Endothelial cell (in vitro differentiated cells): Measurements from ENCODE around the gene RIBC2. TPM values are rescaled to one million over a fixed set of nuclear protein-coding genes. Genes with fewer than 3 reads are reported as not detected.
"Not testable (repeated sequence)": the region's sequence is repeated elsewhere in the genome, so short reads cannot be mapped to it uniquely, and the experiment has no call there.

ENCODE experiments used
- DNase-seq: peaks from one replicate; pipeline ENCODE4 v3.0.0; 2021; ENCODE audit warnings: low spot score
- H3K27ac Mint-ChIP-seq: one replicate; pipeline ENCODE4 v1.8.0; 2021; ENCODE audit warnings: mixed read lengths, inconsistent platforms; ENCODE audit not compliant: unreplicated experiment
- H3K27me3 Mint-ChIP-seq: one replicate; pipeline ENCODE4 v1.8.0; 2021; ENCODE audit warnings: mild to moderate bottlenecking, moderate library complexity, mixed read lengths, inconsistent platforms; ENCODE audit not compliant: unreplicated experiment
- H3K36me3 Mint-ChIP-seq: one replicate; pipeline ENCODE4 v1.8.0; 2021; ENCODE audit warnings: mild to moderate bottlenecking, low read depth, mixed read lengths, inconsistent platforms; ENCODE audit not compliant: unreplicated experiment
- H3K4me1 Mint-ChIP-seq: one replicate; pipeline ENCODE4 v1.8.0; 2021; ENCODE audit warnings: mild to moderate bottlenecking, mixed read lengths, inconsistent platforms; ENCODE audit not compliant: unreplicated experiment
- H3K4me3 Mint-ChIP-seq: one replicate; pipeline ENCODE4 v1.8.0; 2021; ENCODE audit warnings: mild to moderate bottlenecking, mixed read lengths, inconsistent platforms; ENCODE audit not compliant: unreplicated experiment
- H3K9me3 Mint-ChIP-seq: one replicate; pipeline ENCODE4 v1.8.0; 2021; ENCODE audit warnings: mixed read lengths, inconsistent platforms; ENCODE audit not compliant: unreplicated experiment
- CTCF ChIP-seq: fragments of 200-600 bp; sonication (generic); IDR thresholded peaks from one replicate; pipeline ENCODE4 v1.5.0; 2021; ENCODE audit warnings: antibody characterized with exemption; ENCODE audit not compliant: unreplicated experiment
- total RNA-seq: library from RNA; stranded (reverse); fragmentation: NEBNext Ultra II Directional; extraction: Animal tissue kit (Norgen Biotek cat#: 25700); gene quantifications from one replicate; pipeline ENCODE4 v1.2.1, GENCODE V29; 2021; ENCODE audit not compliant: unreplicated experiment

RIBC2 gene
- total RNA-seq, 1 donor from 2014 or later = 0.54 TPM

- no peak overlapping the region for H3K4me3 Mint-ChIP-seq
- peaks cover 5% of the 10 kb centered on the region for H3K27me3 Mint-ChIP-seq
- H3K9me3 Mint-ChIP-seq = no peaks in the 10 kb centered on the region
Measured at GRCh38 chr22:45434981-45435380, 21.5 kb downstream of the RIBC2 start.

GRCh38 chr22:45435544-45436139 is 22.1 kb downstream of the RIBC2 start:
- Mint-ChIP-seq H3K9me3 (no peaks in the 10 kb centered on the region), H3K4me3 (no peak overlapping the region), H3K27me3 (peaks cover 5% of the 10 kb centered on the region), H3K4me1 (peaks cover 13% of the 10 kb centered on the region), H3K36me3 (peaks cover 4% of the 10 kb centered on the region), H3K27ac (peak overlapping the region; percentile 93)
- peak; percentile 92 for TF ChIP-seq CTCF
- peak; percentile 91 for DNase-seq

More at GRCh38 chr22:45434981-45435380, 21.5 kb downstream of the RIBC2 start:
- Mint-ChIP-seq H3K4me1 (peaks cover 9% of the 10 kb centered on the region), H3K27ac (peak overlapping the region; percentile 93), H3K36me3 (peaks cover 4% of the 10 kb centered on the region)
- no peak for TF ChIP-seq CTCF
- DNase-seq = no peak

GRCh38 chr22:45436871-45437517 is 23.5 kb downstream of the RIBC2 start:
- H3K9me3 Mint-ChIP-seq, H3K27ac Mint-ChIP-seq, H3K27me3 Mint-ChIP-seq, H3K36me3 Mint-ChIP-seq, DNase-seq, H3K4me3 Mint-ChIP-seq: not testable (repeated sequence)
- H3K4me1 Mint-ChIP-seq = peaks cover 20% of the 10 kb centered on the region

GRCh38 chr22:45438336-45438735 is 24.8 kb downstream of the RIBC2 start:
- TF ChIP-seq CTCF = no peak
- H3K27me3 Mint-ChIP-seq = peaks cover 3% of the 10 kb centered on the region
- H3K36me3 Mint-ChIP-seq = peaks cover 4% of the 10 kb centered on the region
- no peak overlapping the region for H3K27ac Mint-ChIP-seq
- peaks cover 20% of the 10 kb centered on the region for H3K4me1 Mint-ChIP-seq
- no peak for DNase-seq
- H3K9me3 Mint-ChIP-seq = no peaks in the 10 kb centered on the region
- H3K4me3 Mint-ChIP-seq = no peak overlapping the region

- not testable (repeated sequence) for DNase-seq, H3K4me3 Mint-ChIP-seq, H3K36me3 Mint-ChIP-seq, H3K27me3 Mint-ChIP-seq, H3K27ac Mint-ChIP-seq, H3K9me3 Mint-ChIP-seq
- peaks cover 19% of the 10 kb centered on the region for H3K4me1 Mint-ChIP-seq
Measured at GRCh38 chr22:45440688-45441087, 27.2 kb downstream of the RIBC2 start.

GRCh38 chr22:45441138-45441537 is 27.6 kb downstream of the RIBC2 start:
- Mint-ChIP-seq H3K4me3 (no peak overlapping the region), H3K27me3 (peaks cover 6% of the 10 kb centered on the region), H3K27ac (no peak overlapping the region), H3K4me1 (peaks cover 18% of the 10 kb centered on the region), H3K36me3 (peaks cover 4% of the 10 kb centered on the region), H3K9me3 (no peaks in the 10 kb centered on the region)
- peak; percentile 48 for DNase-seq
- no peak for TF ChIP-seq CTCF
